ENCODE results near the gene CTNND2.
"Not testable (repeated sequence)": the region's sequence is repeated elsewhere in the genome, so short reads cannot be mapped to it uniquely, and the experiment has no call there.

CTNND2 gene

DNA sequence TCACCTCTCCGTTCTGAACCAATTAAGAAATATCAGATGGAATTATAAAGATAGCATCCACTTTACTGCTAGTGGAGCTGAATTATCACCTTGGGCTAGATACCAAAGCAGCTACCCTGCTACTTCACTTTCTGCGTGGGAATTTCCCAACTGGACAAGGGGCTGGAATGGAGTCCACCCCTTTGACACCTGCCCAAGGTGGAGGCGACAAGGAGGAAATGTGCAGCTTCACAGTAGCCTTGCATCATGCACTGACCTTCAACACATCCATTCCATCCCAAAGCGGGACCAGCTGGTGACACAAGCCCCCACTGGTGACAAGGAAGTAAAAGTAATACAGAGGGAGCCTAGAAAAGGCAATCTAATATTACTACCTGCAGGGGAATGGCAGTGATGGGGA is 30.7 kb downstream of the CTNND2 start:
- no peak for DNase-seq (ENCODE audit: low spot score)

- DNase-seq (ENCODE audit: low spot score), result no peak
These were observed 35.0 kb downstream of the CTNND2 start for GRCh38 chr5:11869203-11869602.

GRCh38 chr5:11863911-11864310 is 40.3 kb downstream of the CTNND2 start:
- DNase-seq (ENCODE audit: low spot score), result no peak

- DNase-seq (ENCODE audit: low spot score), result no peak
These were observed 46.9 kb downstream of the CTNND2 start for GRCh38 chr5:11857391-11857790.

GRCh38 chr5:11854936-11855335 is 49.3 kb downstream of the CTNND2 start:
- no peak for DNase-seq (ENCODE audit: low spot score)

DNA sequence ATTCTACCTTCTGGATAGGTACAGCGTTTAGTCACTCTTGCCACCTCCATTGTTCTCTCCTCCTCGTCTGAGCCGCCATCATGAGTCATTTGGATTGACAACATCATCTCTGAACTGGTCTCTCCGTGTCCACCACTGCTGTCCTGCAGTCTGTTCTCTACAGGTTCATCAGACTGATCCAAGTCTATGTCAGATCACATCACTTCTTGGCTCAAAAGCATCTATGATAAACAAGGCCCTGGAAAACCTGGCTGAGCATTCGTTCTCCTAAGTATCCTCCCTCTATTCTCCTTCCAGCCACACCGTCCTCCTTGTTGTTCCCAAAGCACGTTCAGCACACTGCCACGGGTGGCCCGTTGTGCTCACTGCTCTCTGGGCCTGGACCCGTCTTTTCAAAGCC is 50.5 kb downstream of the CTNND2 start:
- DNase-seq (ENCODE audit: low spot score), result no peak

- DNase-seq (ENCODE audit: low spot score), result no peak
These were observed 51.1 kb downstream of the CTNND2 start for GRCh38 chr5:11853140-11853539.

- DNase-seq (ENCODE audit: low spot score), result no peak
These were observed 51.5 kb downstream of the CTNND2 start for GRCh38 chr5:11852717-11853087.

- no peak for DNase-seq (ENCODE audit: low spot score)
These were observed 52.1 kb downstream of the CTNND2 start for GRCh38 chr5:11851965-11852716.

- no peak for DNase-seq (ENCODE audit: low spot score)
These were observed 52.8 kb downstream of the CTNND2 start for GRCh38 chr5:11851416-11851815.

DNA sequence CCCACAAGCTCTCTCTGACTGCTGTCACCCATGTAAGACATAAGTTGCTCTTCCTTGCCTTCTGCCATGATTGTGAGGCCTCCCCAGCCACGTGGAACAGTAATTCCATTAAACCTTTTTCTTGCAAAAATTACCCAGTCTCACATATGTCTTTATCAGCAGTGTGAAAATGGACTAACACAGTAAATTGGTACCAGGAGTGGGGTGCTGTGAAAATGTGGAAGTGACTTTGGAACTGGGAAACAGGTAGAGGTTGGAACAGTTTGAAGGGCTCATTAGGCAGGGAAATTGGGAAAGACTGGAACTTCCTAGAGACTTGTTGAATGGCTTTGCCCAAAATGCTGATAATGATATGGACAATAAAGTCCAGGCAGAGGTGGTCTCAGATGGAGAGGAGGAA is 75.7 kb downstream of the CTNND2 start:
- DNase-seq (ENCODE audit: low spot score), result not testable (repeated sequence)

DNA sequence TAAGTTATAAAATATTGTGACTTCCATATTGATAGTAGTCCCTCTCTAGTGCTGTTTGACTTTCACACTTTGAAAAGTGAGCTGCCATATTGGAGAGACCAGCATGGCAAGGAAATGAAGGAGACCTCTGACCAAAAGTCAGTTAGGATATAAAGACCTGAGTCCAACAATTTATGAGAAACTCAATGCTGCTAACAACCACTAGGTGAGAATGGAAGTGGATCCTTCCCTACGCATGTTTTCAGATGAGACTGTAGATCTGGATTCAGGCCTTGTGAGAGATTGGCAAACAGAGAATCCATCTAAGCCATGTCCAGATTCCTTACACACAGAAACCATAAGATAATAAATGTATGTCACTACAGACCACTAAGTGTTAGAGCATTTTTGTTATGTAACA is 81.6 kb downstream of the CTNND2 start:
- peak; percentile 6 for DNase-seq (ENCODE audit: low spot score)

GRCh38 chr5:11815916-11816315 is 88.3 kb downstream of the CTNND2 start:
- no peak for DNase-seq (ENCODE audit: low spot score)

DNA sequence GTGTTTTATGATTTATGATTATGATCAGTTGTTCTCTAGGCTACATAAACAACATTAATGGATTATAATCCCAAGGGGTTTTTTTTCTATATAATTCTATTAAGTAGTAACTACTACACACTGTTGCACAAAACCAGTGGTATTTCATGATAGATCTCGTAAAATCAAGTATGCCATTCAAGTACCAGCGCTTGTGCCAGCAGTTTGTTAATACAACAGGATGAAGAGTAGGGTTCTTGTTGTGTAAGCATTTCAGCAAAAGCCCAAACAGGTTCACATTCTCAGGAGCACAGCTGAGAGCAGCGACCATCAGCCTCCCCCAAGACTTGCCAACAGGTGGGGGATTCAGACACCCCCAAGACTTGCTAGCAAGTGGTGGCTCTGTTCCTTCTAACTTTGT is 88.8 kb downstream of the CTNND2 start:
- DNase-seq (ENCODE audit: low spot score), result no peak

DNA sequence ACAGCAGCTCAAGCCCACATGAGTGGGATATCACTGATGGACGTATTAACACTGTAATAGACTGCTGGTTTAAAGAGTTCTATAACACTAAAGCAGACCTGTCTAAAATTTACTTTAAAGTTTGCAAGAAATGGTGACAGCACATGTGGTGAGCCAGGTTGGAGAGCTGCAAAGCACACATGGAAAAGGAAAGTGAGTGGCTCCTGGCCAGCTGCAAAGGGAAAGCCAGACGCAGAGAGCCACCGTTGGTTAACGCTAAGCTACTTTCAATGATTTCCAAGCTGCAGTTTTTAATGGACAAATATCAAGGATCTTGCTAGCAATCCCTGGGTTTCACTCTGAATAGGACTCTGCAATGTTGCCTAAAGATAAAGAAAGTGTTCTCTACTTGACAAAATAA is 89.9 kb downstream of the CTNND2 start:
- no peak for DNase-seq (ENCODE audit: low spot score)

GRCh38 chr5:11809407-11809806 is 94.8 kb downstream of the CTNND2 start:
- DNase-seq (ENCODE audit: low spot score), result no peak

- DNase-seq (ENCODE audit: low spot score), result no peak
These were observed 100.8 kb downstream of the CTNND2 start for GRCh38 chr5:11803436-11803835.

DNA sequence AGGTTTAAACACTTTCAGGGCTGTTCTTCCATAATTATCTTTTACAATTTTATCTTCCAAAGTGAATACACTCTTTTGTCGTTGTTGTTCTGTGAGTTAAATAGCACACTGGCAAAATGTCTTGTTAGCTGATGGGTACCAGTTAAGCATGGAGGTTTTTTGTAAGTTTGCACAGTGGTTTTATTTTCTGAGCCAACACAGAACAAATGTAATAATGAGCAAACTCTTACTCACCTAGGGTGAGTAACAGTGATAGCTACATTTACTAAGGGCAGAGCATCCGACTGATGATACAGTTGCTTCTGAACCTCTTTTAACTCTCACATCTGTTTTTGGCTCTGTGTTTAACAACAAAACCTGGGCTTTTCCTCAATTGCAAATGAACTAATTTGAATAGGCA is 103.2 kb downstream of the CTNND2 start:
- DNase-seq (ENCODE audit: low spot score), result no peak

- DNase-seq (ENCODE audit: low spot score), result no peak
These were observed 107.1 kb downstream of the CTNND2 start for GRCh38 chr5:11797132-11797531.

- DNase-seq (ENCODE audit: low spot score), result no peak
These were observed 110.8 kb downstream of the CTNND2 start for GRCh38 chr5:11793396-11793795.

DNA sequence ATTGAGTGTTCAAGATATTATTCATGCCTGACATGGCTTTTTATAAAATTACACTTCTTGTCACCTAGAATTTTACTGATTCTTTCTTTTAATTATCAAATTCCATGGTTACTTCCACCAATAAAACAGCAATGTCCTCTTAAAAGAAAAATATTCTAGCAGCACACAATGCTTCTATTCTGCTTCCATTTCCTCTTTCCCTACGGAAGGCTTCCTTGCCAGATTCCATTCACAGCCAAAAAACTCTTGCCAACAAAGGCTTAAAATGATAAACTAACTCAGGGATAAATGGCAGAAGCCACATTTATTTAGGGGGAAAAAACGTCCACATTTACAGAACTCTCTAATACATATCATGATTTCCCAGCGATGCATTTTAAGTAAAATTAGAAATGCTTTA is 111.6 kb downstream of the CTNND2 start:
- DNase-seq (ENCODE audit: low spot score), result no peak

- DNase-seq (ENCODE audit: low spot score), result no peak
These were observed 112.5 kb downstream of the CTNND2 start for GRCh38 chr5:11791792-11792191.

GRCh38 chr5:11790201-11790600 is 114.0 kb downstream of the CTNND2 start:
- DNase-seq (ENCODE audit: low spot score), result no peak

DNA sequence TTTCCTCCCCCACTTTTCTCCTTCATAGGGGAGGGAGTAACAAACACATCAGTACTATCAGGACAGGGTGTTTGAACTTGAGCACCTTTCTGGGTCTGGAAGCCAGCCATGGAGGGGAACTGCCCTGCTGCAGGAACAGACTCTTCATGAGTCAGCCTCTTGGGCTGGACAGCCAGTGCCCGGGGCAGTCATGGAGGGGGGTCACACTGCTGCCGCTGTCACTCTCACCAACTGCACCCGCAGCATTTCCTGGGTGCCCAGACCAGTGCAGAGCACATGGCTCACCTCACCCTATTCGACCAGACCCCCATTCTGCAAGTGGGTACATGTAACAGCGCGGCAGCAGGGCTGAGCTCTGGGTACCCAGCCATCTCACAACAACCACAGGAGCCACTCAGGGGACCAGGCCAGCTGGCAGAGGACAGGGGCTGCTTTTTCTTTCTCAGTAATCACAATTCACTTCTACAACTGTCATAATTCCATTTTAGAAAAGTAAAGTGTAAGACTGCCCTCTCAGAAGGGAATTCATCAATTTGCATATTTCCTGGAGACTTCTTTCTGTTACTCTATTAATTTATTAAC is 118.4 kb downstream of the CTNND2 start:
- DNase-seq (ENCODE audit: low spot score), result no peak
